ENCODE data around the gene TBC1D22A.

GRCh38 chr22:47215851-47216250 lies 453.4 kb downstream of the TBC1D22A start:
- TF ChIP-seq CTCF (conservative IDR thresholded peaks at IDR 0.05; ENCODE audit: low read length) (no peak), EZH2phosphoT487 (IDR thresholded peaks at IDR 0.05; ENCODE audit: borderline replicate concordance, low read depth, low read length) (no peak)

All from OCI-LY7 (cell line).